Measurements from ENCODE around the gene TPRX1.
"Not testable (repeated sequence)": the region's sequence is repeated elsewhere in the genome, so short reads cannot be mapped to it uniquely, and the experiment has no call there.

Gene TPRX1

DNA sequence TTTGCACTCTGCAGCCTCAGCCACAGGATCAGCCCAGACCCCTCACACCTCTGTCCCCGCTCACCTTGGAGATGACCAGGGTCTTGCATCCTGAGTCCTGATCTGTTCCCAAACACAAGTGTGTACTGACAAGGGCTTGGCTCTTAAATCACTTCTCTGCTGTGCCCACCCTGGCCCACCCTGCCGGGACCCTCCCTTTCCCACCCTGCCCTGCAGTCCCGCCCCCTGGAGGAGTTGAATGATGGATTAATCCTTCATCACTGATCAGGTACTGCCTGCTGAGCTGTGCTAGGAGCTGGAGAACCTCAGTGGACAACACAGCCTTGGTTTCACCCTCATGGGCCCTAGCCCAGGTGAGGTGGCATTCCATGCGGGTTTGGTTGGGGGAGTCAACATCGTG is at the start of gene TPRX1:
Gene TPRX1 (minus strand): TSS at position 101 of the 400 bp plus-strand sequence. CDS start 12 bp downstream, at position 89.
- DNase-seq (ENCODE audit: low spot score): not testable (repeated sequence)

DNA sequence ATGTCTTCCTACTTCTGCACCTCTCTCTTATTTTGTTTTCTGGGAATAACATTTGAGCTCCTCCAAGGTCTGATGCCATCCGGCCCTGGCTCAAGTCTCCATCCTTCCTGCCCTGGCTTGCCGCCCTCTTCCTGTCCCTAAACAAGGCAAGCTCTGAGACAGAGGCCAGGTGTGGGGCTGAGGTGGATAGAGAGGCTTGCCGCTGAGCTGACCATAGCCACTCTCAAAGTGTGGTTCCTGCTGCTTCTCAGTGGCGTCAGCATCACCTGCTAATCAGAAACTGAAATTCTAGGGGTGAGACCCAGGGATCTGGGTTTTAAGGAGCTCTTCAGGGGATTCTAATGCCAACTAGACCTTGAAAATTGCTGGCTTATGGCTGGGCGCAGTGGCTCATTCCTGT is 48.7 kb upstream of the TPRX1 start:
- no peak for DNase-seq (ENCODE audit: low spot score)

DNA sequence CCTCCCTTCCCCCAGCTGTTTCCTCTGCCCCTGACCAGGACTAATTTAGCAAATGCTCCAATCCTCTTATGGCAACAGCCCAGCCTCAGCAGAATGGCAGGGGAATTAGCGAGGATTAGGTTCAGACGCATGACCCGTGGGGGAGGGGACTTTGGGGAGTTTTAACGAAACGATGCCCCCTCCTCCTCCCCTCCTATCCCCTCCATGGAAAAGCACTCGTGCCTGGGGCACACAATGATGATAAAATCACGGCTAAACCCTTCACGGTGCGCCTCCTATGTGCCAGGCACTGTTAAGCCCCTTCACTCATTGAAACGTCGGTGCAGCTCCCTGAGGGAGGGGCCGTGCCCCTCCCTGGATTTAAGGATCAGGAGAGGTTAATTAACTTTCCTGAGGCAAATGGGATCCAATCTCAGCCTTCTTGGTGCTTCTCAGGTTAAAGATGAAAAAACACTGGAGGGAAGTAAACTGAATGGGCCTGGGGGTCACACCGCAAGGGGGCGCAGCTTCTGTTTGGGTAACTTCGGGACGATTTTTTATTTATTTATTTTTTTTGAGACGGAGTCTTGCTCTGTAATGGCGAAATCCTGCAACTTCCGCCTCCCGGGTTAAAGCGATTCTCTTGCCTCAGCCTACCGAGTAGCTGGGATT is 44.6 kb upstream of the TPRX1 start:
- DNase-seq (ENCODE audit: low spot score): no peak

- no peak for DNase-seq (ENCODE audit: low spot score)
Observed at GRCh38 chr19:47848425-47848822, 44.1 kb upstream of the TPRX1 start.

DNA sequence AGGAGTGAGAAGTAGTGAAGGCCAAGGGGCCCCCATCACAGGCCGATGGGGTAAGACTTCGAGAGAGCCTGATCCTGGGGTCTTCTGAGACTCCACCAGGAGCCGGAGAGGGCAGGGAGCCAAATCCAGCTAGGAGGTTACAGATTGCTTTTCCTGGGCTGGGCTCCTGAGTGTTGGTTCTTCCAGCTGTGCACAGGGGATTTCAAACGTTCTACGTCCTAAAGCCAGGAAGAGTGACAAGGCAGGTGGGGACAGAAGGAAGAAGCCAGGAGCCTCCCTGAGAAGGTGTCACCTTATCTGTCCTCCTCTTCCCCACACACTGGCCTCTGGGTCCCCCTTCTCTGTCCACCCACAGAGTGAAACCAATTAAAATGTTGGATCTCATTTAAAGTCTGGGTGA is 38.6 kb upstream of the TPRX1 start:
- no peak for DNase-seq (ENCODE audit: low spot score)

DNA sequence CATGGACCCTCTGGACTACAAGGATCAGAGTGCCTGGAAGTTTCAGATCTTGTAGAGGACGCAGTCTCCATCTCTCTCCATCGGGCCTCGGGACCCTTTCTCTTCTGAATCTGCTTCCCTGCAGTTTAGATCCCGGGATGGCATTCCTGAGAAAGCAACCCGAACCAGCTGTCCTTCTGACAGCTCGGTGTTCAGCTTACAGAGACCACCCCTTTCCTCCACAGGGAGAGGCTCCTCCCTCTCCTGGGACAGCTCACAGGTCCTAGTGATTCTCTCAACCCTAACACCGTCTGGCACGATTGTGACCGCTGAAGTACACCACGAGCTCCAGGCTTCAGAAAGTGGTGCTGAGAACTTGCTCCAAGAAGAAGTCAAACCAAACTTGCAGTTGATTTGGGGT is 35.6 kb upstream of the TPRX1 start:
- DNase-seq (ENCODE audit: low spot score): no peak

DNA sequence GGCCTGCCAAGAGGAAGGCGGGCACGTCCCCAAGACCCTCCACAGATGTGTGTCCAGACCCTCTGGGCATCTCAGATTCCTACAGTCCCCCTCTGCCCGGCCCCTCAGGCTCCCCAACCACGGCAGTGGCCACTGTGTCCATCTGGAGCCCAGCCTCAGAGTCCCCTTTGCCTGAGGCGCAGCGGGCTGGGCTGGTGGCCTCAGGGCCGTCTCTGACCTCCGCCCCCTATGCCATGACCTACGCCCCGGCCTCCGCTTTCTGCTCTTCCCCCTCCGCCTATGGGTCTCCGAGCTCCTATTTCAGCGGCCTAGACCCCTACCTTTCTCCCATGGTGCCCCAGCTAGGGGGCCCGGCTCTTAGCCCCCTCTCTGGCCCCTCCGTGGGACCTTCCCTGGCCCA is 35.1 kb upstream of the TPRX1 start:
- DNase-seq (ENCODE audit: low spot score): no peak

DNA sequence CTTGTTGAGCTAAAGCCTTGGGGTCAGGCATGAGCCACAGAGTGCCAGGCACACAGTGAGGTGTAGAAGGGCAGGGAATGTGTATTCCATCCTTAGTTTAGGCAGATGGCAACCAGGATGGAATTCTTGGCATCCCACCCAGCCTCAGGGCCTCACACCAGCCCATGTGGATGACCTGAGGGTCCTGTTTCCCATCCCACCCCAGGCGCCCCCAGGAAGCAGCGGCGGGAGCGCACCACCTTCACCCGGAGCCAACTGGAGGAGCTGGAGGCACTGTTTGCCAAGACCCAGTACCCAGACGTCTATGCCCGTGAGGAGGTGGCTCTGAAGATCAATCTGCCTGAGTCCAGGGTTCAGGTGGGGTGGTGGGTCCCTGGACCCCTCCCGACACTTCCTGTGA is 31.7 kb upstream of the TPRX1 start:
- no peak for DNase-seq (ENCODE audit: low spot score)

GRCh38 chr19:47832723-47833122 is 28.4 kb upstream of the TPRX1 start:
- DNase-seq (ENCODE audit: low spot score): no peak

GRCh38 chr19:47826800-47827199 is 22.4 kb upstream of the TPRX1 start:
- DNase-seq (ENCODE audit: low spot score): no peak

DNA sequence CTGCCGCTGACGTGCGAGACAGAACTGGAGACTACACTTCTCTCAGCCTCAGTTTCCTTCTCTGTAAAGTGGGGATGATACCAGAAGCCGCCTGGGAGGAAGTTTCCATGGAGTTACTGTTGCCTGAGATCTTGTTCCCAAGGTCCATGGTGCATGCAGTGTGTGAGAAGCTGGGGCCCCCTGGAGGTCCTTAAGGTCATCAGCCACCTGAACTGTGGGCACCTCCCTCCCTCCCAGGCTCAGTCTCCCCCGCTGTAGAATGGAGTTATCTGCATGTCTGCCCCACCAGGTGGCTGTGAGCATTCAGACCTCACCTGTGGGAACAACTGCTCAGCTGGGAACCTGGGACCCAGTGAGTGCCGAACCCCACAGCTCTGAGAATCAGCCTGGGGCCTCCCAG is 20.0 kb upstream of the TPRX1 start:
- DNase-seq (ENCODE audit: low spot score): no peak

DNA sequence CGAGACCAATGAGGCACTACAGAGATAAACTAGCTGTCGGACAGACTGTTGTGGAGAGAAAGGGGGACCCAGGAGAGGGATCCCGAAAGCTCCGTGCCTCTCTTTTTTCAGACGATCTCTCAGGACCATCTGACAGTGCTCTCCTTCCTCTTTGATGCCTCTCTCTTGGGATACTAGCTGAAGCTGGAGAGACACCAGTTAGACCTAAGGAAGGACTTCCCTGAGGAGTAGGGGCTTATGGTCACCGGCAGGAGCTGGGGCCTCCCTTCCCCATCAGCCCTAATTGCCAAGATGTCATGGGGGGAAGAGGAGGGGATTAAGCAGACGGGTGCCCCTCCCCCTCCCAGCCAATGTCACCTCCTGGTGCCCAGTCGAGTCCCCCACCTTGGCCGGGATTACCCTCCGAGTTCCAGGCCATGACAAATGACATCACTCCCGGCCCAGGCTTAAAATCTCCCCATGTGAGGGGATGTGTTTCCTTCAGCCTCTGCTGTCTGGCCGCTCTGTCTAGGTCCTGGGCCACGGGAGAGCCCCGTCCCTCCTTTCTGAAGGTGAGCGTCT is 17.2 kb upstream of the TPRX1 start, which contains the start of gene CRX:
Gene CRX (plus strand): TSS at position 478 of the 561 bp plus-strand sequence. CDS start 12,507 bp downstream, outside the sequence.
- no peak for DNase-seq (ENCODE audit: low spot score)

- DNase-seq (ENCODE audit: low spot score): no peak
Observed at GRCh38 chr19:47820410-47820809, 16.1 kb upstream of the TPRX1 start.

DNA sequence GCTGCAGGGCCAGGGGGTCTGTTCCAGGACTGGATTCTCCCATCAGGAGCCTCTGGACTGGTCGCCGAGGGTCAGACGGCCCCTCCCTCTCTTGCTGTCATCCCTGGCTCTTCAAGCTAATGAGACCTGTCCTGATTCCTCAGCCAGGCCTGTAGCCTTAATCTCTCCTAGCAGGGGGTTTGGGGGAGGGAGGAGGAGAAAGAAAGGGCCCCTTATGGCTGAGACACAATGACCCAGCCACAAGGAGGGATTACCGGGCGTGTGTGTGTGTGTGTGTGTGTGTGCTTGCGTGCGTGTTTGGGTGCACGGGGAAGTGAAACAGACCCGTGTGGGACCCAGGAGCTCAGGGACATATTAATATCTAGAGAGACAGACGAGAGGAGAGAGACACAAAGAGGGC is 15.5 kb upstream of the TPRX1 start:
- no peak for DNase-seq (ENCODE audit: low spot score)

DNA sequence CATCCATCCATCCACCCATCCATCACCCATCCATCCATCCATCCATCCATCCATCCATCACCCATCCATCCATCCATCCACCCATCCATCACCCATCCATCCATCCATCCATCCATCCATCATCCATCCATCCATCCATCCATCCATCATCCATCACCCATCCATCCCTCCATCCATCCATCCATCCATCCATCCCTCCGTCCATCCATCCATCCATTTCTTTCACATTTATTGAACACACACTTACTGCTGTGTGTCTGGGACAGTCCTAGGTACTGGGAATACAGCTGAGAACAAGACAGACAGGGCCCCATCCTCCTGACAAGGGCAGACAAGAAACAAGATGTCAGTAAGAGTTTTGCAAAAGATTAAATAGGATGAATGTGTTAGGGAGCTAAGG is 13.9 kb upstream of the TPRX1 start:
- not testable (repeated sequence) for DNase-seq (ENCODE audit: low spot score)

DNA sequence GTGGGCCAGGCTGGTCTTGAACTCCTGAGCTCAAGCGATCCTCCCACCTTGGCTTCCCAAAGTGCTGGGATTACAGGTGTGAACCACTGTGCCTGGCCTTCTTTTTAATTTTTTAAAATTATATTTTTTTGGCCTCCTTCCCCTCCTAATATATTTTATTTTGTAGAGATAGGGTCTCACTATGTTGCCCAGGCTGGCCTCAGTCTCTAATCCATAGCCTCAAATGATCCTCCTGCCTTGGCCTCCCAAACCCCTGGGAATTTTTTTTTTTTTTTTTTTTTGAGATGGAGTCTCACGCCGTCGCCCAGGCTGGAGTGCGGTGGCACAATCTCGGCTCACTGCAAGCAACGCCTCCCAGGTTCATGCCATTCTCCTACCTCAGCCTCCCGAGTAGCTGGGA is 11.9 kb upstream of the TPRX1 start:
- not testable (repeated sequence) for DNase-seq (ENCODE audit: low spot score)

GRCh38 chr19:47813995-47814328 is 9.6 kb upstream of the TPRX1 start:
- no peak for DNase-seq (ENCODE audit: low spot score)

GRCh38 chr19:47813304-47813994 is 9.1 kb upstream of the TPRX1 start:
- DNase-seq (ENCODE audit: low spot score): peak; percentile 70

DNA sequence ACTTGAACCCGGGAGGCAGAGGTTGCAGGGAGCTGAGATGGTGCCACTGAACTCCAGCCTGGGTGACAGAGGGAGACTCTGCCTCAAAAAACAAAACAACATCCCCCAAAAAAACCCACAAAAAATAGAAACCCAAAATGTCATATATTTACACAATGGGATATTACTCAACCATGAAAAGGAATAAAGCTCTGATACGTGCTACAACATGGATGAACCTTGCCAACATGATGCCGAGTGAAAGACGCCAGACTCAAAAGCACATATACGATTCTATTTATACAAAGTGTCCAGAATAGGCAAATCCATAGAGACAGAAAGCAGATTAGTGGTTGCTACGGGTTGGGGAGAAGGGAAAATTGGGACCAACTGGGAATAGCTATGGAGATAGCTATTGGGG is 2.1 kb upstream of the TPRX1 start:
- no peak for DNase-seq (ENCODE audit: low spot score)

GRCh38 chr19:47805313-47805712 is 962 bp upstream of the TPRX1 start:
- no peak for DNase-seq (ENCODE audit: low spot score)

DNA sequence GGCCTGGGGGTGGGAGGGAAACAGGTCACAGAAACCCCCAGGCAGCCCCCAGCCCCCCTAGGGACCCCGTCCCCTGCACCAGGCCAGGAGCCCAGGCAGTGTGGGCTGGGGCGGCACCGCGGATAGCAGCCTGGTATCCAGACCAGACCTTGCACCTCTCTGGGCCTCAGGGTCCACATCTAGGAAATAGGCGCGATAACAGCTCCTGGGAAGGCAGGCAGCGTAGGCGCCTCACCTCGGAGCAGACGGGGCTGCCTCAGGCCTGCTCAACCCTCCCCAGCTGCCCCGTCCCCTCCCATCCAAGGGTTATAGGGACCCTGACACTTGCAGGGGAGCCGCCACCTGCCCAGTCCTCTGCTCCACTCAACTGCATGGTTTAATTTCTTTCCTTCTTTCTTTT is 680 bp downstream of the TPRX1 start:
- not testable (repeated sequence) for DNase-seq (ENCODE audit: low spot score)

- not testable (repeated sequence) for DNase-seq (ENCODE audit: low spot score)
Observed at GRCh38 chr19:47803148-47803547, 1.2 kb downstream of the TPRX1 start.

- DNase-seq (ENCODE audit: low spot score): no peak
Observed at GRCh38 chr19:47802521-47803043, 1.8 kb downstream of the TPRX1 start.

Data from AG08395 (cell line).